Neural progenitor cell (in vitro differentiated cells): ENCODE data around the gene ATP13A3. TPM values are rescaled to one million over a fixed set of nuclear protein-coding genes. Genes with fewer than 3 reads are reported as not detected.

Source experiments
- DNase-seq: peaks from one replicate; pipeline ENCODE4 v3.0.0-alpha.2; 2016; ENCODE audit warnings: low spot score
- H2AFZ ChIP-seq: fragments of 200-600 bp; sonication (generic); replicated peaks from 2 replicates; pipeline ENCODE4 v1.6.1; 2016; ENCODE audit warnings: antibody characterized with exemption
- H3F3A ChIP-seq: fragments of 200-600 bp; sonication (generic); 2 replicates; pipeline ENCODE4 v1.6.1; 2016; ENCODE audit warnings: antibody characterized with exemption, low read depth
- H3K27ac ChIP-seq: fragments of 200-600 bp; sonication (generic); 2 replicates; pipeline ENCODE4 v1.5.1; 2016; ENCODE audit warnings: mild to moderate bottlenecking
- H3K27me3 ChIP-seq: fragments of 200-600 bp; sonication (generic); 2 replicates; pipeline ENCODE4 v1.6.1; 2016; ENCODE audit warnings: mild to moderate bottlenecking, moderate library complexity
- H3K36me3 ChIP-seq: fragments of 200-600 bp; sonication (generic); 2 replicates; pipeline ENCODE4 v1.5.1; 2016
- H3K4me1 ChIP-seq: fragments of 200-600 bp; sonication (generic); 2 replicates; pipeline ENCODE4 v1.6.1; 2016; ENCODE audit warnings: mixed run types
- H3K4me2 ChIP-seq: fragments of 200-600 bp; sonication (generic); 2 replicates; pipeline ENCODE4 v1.6.1; 2016
- H3K4me3 ChIP-seq: fragments of 200-600 bp; sonication (generic); 2 replicates; pipeline ENCODE4 v1.5.1; 2016
- H3K79me2 ChIP-seq: fragments of 200-600 bp; sonication (generic); 2 replicates; pipeline ENCODE4 v1.6.1; 2016; ENCODE audit warnings: low read depth
- H3K9ac ChIP-seq: fragments of 200-600 bp; sonication (generic); 2 replicates; pipeline ENCODE4 v1.6.1; 2016
- H3K9me3 ChIP-seq: fragments of 200-600 bp; sonication (generic); 2 replicates; pipeline ENCODE4 v1.5.1; 2016; ENCODE audit warnings: low read depth
- H4K20me1 ChIP-seq: fragments of 200-600 bp; sonication (generic); 2 replicates; pipeline ENCODE4 v1.6.1; 2016; ENCODE audit warnings: low read depth
- H3K27ac Mint-ChIP-seq: 3 replicates; pipeline ENCODE4 v1.8.0; 2021; ENCODE audit warnings: mixed read lengths
- H3K27me3 Mint-ChIP-seq: 2 replicates; pipeline ENCODE4 v1.8.0; 2022; ENCODE audit warnings: low read depth, mild to moderate bottlenecking, inconsistent platforms, moderate library complexity, mixed read lengths; ENCODE audit not compliant: insufficient read depth
- H3K36me3 Mint-ChIP-seq: 3 replicates; pipeline ENCODE4 v1.8.0; 2021; ENCODE audit warnings: mixed read lengths
- H3K4me1 Mint-ChIP-seq: 3 replicates; pipeline ENCODE4 v1.8.0; 2021; ENCODE audit warnings: mixed read lengths
- H3K4me3 Mint-ChIP-seq: 3 replicates; pipeline ENCODE4 v1.8.0; 2021; ENCODE audit warnings: mild to moderate bottlenecking, moderate library complexity, mixed read lengths
- H3K9me3 Mint-ChIP-seq: 3 replicates; pipeline ENCODE4 v1.8.0; 2020; ENCODE audit warnings: mixed read lengths
- CTCF ChIP-seq: fragments of 200-600 bp; sonication (generic); IDR thresholded peaks from 2 replicates; pipeline ENCODE4 v1.5.1; 2017; ENCODE audit warnings: antibody characterized with exemption, mild to moderate bottlenecking
- EZH2 ChIP-seq: fragments of 200-600 bp; sonication (generic); IDR thresholded peaks from 2 replicates; pipeline ENCODE4 v1.6.1; 2017; ENCODE audit warnings: antibody characterized with exemption, mild to moderate bottlenecking, moderate library complexity
- EZH2phosphoT487 ChIP-seq: fragments of 200-600 bp; sonication (generic); IDR thresholded peaks from 2 replicates; pipeline ENCODE4 v1.6.1; 2017; ENCODE audit warnings: antibody characterized with exemption
- total RNA-seq: library from RNA; depleted of rRNA; stranded (reverse); fragments of >200 nt; gene quantifications from 2 replicates; pipeline ENCODE4 v1.2.3, GENCODE V29; 2015; ENCODE audit warnings: low replicate concordance

ATP13A3 gene
- total RNA-seq, 1 donor from 2014 or later, result 105 TPM

- no peaks in the 10 kb centered on the region for H3K27me3 ChIP-seq
- no peak overlapping the region for H3K4me3 Mint-ChIP-seq
- no peak for TF ChIP-seq EZH2
- no peaks in the 10 kb centered on the region for H3F3A ChIP-seq
- H2AFZ ChIP-seq, result no peak overlapping the region
- DNase-seq, result no peak
- H3K9ac ChIP-seq, result no peak overlapping the region
- H3K9me3 Mint-ChIP-seq, result no peaks in the 10 kb centered on the region
- H3K9me3 ChIP-seq, result no peaks in the 10 kb centered on the region
- H3K4me1 ChIP-seq, result peaks cover 3% of the 10 kb centered on the region
- H3K36me3 Mint-ChIP-seq, result no peaks in the 10 kb centered on the region
- H3K4me3 ChIP-seq, result no peak overlapping the region
- no peak overlapping the region for H3K27ac ChIP-seq
- no peak overlapping the region for H3K27ac Mint-ChIP-seq
- H3K36me3 ChIP-seq, result no peaks in the 10 kb centered on the region
- H3K27me3 Mint-ChIP-seq, result no peaks in the 10 kb centered on the region
- H3K4me1 Mint-ChIP-seq, result peaks cover 11% of the 10 kb centered on the region
- H3K4me2 ChIP-seq, result no peak overlapping the region
- peaks cover 58% of the 10 kb centered on the region for H4K20me1 ChIP-seq
- peaks cover 100% of the 10 kb centered on the region for H3K79me2 ChIP-seq
Observed at GRCh38 chr3:194471863-194472262, 14.9 kb downstream of the ATP13A3 start.

GRCh38 chr3:194470615-194471014 lies 16.2 kb downstream of the ATP13A3 start:
- Mint-ChIP-seq H3K4me3 (no peak overlapping the region), H3K27ac (peak overlapping the region; percentile 26), H3K9me3 (no peaks in the 10 kb centered on the region), H3K36me3 (no peaks in the 10 kb centered on the region), H3K4me1 (peaks cover 11% of the 10 kb centered on the region), H3K27me3 (no peaks in the 10 kb centered on the region)
- Histone ChIP-seq H3K9me3 (no peaks in the 10 kb centered on the region), H3K27ac (no peak overlapping the region), H2AFZ (no peak overlapping the region), H3K4me1 (peaks cover 3% of the 10 kb centered on the region), H3K4me3 (no peak overlapping the region), H3K27me3 (no peaks in the 10 kb centered on the region), H3K4me2 (no peak overlapping the region), H3K36me3 (no peaks in the 10 kb centered on the region), H3F3A (no peaks in the 10 kb centered on the region), H4K20me1 (peaks cover 55% of the 10 kb centered on the region), H3K79me2 (peaks cover 100% of the 10 kb centered on the region), H3K9ac (no peak overlapping the region)
- TF ChIP-seq CTCF, result no peak
- no peak for TF ChIP-seq EZH2phosphoT487
- no peak for TF ChIP-seq EZH2
- no peak for DNase-seq

GRCh38 chr3:194469977-194470376 lies 16.8 kb downstream of the ATP13A3 start:
- no peak overlapping the region for H3K27ac Mint-ChIP-seq

More at GRCh38 chr3:194469977-194470376, 16.8 kb downstream of the ATP13A3 start:
- H3K27me3 ChIP-seq, result no peaks in the 10 kb centered on the region
- no peaks in the 10 kb centered on the region for H3F3A ChIP-seq
- peaks cover 3% of the 10 kb centered on the region for H3K4me1 ChIP-seq
- no peak overlapping the region for H3K4me2 ChIP-seq
- H3K36me3 Mint-ChIP-seq, result peaks cover 4% of the 10 kb centered on the region
- TF ChIP-seq EZH2phosphoT487 (no peak), CTCF (no peak), EZH2 (no peak)
- H3K9ac ChIP-seq, result no peak overlapping the region
- H2AFZ ChIP-seq, result no peak overlapping the region
- no peak overlapping the region for H3K4me3 Mint-ChIP-seq
- H3K9me3 ChIP-seq, result no peaks in the 10 kb centered on the region
- no peak overlapping the region for H3K27ac ChIP-seq
- no peak for DNase-seq
- no peaks in the 10 kb centered on the region for H3K9me3 Mint-ChIP-seq
- H3K79me2 ChIP-seq, result peaks cover 100% of the 10 kb centered on the region
- no peaks in the 10 kb centered on the region for H3K36me3 ChIP-seq
- peaks cover 49% of the 10 kb centered on the region for H4K20me1 ChIP-seq
- H3K4me1 Mint-ChIP-seq, result peaks cover 11% of the 10 kb centered on the region
- no peak overlapping the region for H3K4me3 ChIP-seq
- H3K27me3 Mint-ChIP-seq, result no peaks in the 10 kb centered on the region
